ENCODE data around the gene NT5DC3. TPM values are rescaled to one million over a fixed set of nuclear protein-coding genes. Genes with fewer than 3 reads are reported as not detected.
A peak's percentile ranks its signal among the peaks of the same experiment; 100 is the strongest.

The NT5DC3 gene
- total RNA-seq, 1 donor from 2014 or later: 3.1 TPM

GRCh38 chr12:103877934-103878510, 37.0 kb upstream of the NT5DC3 start:
- Histone ChIP-seq H3K36me3 (no peaks in the 10 kb centered on the region), H3K27ac (replicated peaks) (no peak overlapping the region), H3K27me3 (ENCODE audit: low read depth) (no peaks in the 10 kb centered on the region), H3K4me1 (no peaks in the 10 kb centered on the region), H3K9me3 (replicated peaks) (no peaks in the 10 kb centered on the region), H3K4me3 (no peak overlapping the region)
- no peak for DNase-seq
- intact Hi-C loops (cut with micrococcal nuclease): no loop called here
- TF ChIP-seq CTCF (IDR thresholded peaks at IDR 0.05; ENCODE audit: borderline replicate concordance): peak; percentile 79

- DNase-seq: no peak
- H3K27ac ChIP-seq (replicated peaks): no peak overlapping the region
- intact Hi-C loops (cut with micrococcal nuclease): no loop called here
- H3K9me3 ChIP-seq (replicated peaks): no peaks in the 10 kb centered on the region
- H3K4me1 ChIP-seq: no peaks in the 10 kb centered on the region
- no peaks in the 10 kb centered on the region for H3K36me3 ChIP-seq
- TF ChIP-seq CTCF (IDR thresholded peaks at IDR 0.05; ENCODE audit: borderline replicate concordance): no peak
- no peaks in the 10 kb centered on the region for H3K27me3 ChIP-seq (ENCODE audit: low read depth)
- H3K4me3 ChIP-seq: no peak overlapping the region
Observed at GRCh38 chr12:103877288-103877687, 36.3 kb upstream of the NT5DC3 start.

- no peak for DNase-seq
- no peaks in the 10 kb centered on the region for H3K36me3 ChIP-seq
- TF ChIP-seq CTCF (IDR thresholded peaks at IDR 0.05; ENCODE audit: borderline replicate concordance): no peak
- no peaks in the 10 kb centered on the region for H3K4me1 ChIP-seq
- intact Hi-C loops (cut with micrococcal nuclease): no loop called here
- H3K27ac ChIP-seq (replicated peaks): no peak overlapping the region
- no peak overlapping the region for H3K4me3 ChIP-seq
- no peaks in the 10 kb centered on the region for H3K27me3 ChIP-seq (ENCODE audit: low read depth)
- no peaks in the 10 kb centered on the region for H3K9me3 ChIP-seq (replicated peaks)
Observed at GRCh38 chr12:103875666-103876065, 34.6 kb upstream of the NT5DC3 start.

GRCh38 chr12:103868215-103868614, 27.2 kb upstream of the NT5DC3 start:
- H3K4me1 ChIP-seq: no peaks in the 10 kb centered on the region
- no peak overlapping the region for H3K4me3 ChIP-seq
- no peaks in the 10 kb centered on the region for H3K9me3 ChIP-seq (replicated peaks)
- intact Hi-C loops (cut with micrococcal nuclease): no loop called here
- H3K27ac ChIP-seq (replicated peaks): no peak overlapping the region
- DNase-seq: no peak
- H3K27me3 ChIP-seq (ENCODE audit: low read depth): no peaks in the 10 kb centered on the region
- TF ChIP-seq CTCF (IDR thresholded peaks at IDR 0.05; ENCODE audit: borderline replicate concordance): no peak
- H3K36me3 ChIP-seq: no peaks in the 10 kb centered on the region

- H3K4me3 ChIP-seq: no peak overlapping the region
- H3K36me3 ChIP-seq: no peaks in the 10 kb centered on the region
- no peak for DNase-seq
- H3K9me3 ChIP-seq (replicated peaks): no peaks in the 10 kb centered on the region
- no peaks in the 10 kb centered on the region for H3K4me1 ChIP-seq
- TF ChIP-seq CTCF (IDR thresholded peaks at IDR 0.05; ENCODE audit: borderline replicate concordance): no peak
- intact Hi-C loops (cut with micrococcal nuclease): no loop called here
- no peak overlapping the region for H3K27ac ChIP-seq (replicated peaks)
- no peaks in the 10 kb centered on the region for H3K27me3 ChIP-seq (ENCODE audit: low read depth)
Observed at GRCh38 chr12:103865151-103865730, 24.2 kb upstream of the NT5DC3 start.
